GM23248 (cell line): ENCODE data around the gene MTHFSD. TPM values are rescaled to one million over a fixed set of nuclear protein-coding genes. Genes with fewer than 3 reads are reported as not detected.

Experiments used
- DNase-seq: peaks from one replicate; pipeline ENCODE4 v3.0.0-alpha.2; 2015
- H2AFZ ChIP-seq: fragments of 200-600 bp; sonication (generic); 2 replicates; pipeline ENCODE4 v1.6.1; 2016; ENCODE audit warnings: antibody characterized with exemption
- H3F3A ChIP-seq: fragments of 200-600 bp; sonication (generic); 2 replicates; pipeline ENCODE4 v1.6.1; 2016; ENCODE audit warnings: mild to moderate bottlenecking, antibody characterized with exemption, mixed run types; ENCODE audit not compliant: insufficient read depth
- H3K27ac ChIP-seq: fragments of 200-600 bp; sonication (generic); 2 replicates; pipeline ENCODE4 v1.5.1; 2016; ENCODE audit warnings: mild to moderate bottlenecking
- H3K27me3 ChIP-seq: fragments of 200-600 bp; sonication (generic); replicated peaks from 2 replicates; pipeline ENCODE4 v1.6.1; 2016; ENCODE audit warnings: mild to moderate bottlenecking; ENCODE audit not compliant: insufficient read depth
- H3K36me3 ChIP-seq: fragments of 200-600 bp; sonication (generic); 2 replicates; pipeline ENCODE4 v1.6.1; 2016; ENCODE audit warnings: low read depth, mild to moderate bottlenecking
- H3K4me1 ChIP-seq: fragments of 200-600 bp; sonication (generic); 2 replicates; pipeline ENCODE4 v1.6.1; 2016; ENCODE audit warnings: mild to moderate bottlenecking; ENCODE audit not compliant: insufficient read depth
- H3K4me2 ChIP-seq: fragments of 200-600 bp; sonication (generic); one replicate; pipeline ENCODE4 v1.6.1; 2016; ENCODE audit warnings: mild to moderate bottlenecking; ENCODE audit not compliant: unreplicated experiment
- H3K4me3 ChIP-seq: fragments of 200-600 bp; sonication (generic); 2 replicates; pipeline ENCODE4 v1.5.1; 2016; ENCODE audit warnings: mild to moderate bottlenecking
- H3K79me2 ChIP-seq: fragments of 200-600 bp; sonication (generic); 2 replicates; pipeline ENCODE4 v1.6.1; 2016; ENCODE audit warnings: mild to moderate bottlenecking; ENCODE audit not compliant: insufficient read depth
- H3K9ac ChIP-seq: fragments of 200-600 bp; sonication (generic); 2 replicates; pipeline ENCODE4 v1.6.1; 2016; ENCODE audit warnings: mild to moderate bottlenecking
- H3K9me2 ChIP-seq: fragments of 200-600 bp; sonication (generic); 2 replicates; pipeline ENCODE4 v1.6.1; 2016; ENCODE audit warnings: mixed run types, mild to moderate bottlenecking, moderate library complexity; ENCODE audit not compliant: insufficient read depth
- H3K9me3 ChIP-seq: fragments of 200-600 bp; sonication (generic); one replicate; pipeline ENCODE4 v1.6.1; 2017; ENCODE audit warnings: low read depth
- H4K20me1 ChIP-seq: fragments of 200-600 bp; sonication (generic); 2 replicates; pipeline ENCODE4 v1.6.0; 2016; ENCODE audit not compliant: insufficient read depth
- EZH2 ChIP-seq: fragments of 200-600 bp; sonication (generic); IDR thresholded peaks from 2 replicates; pipeline ENCODE4 v1.6.1; 2018; ENCODE audit warnings: antibody characterized with exemption, mild to moderate bottlenecking; ENCODE audit not compliant: insufficient read depth, poor library complexity, severe bottlenecking
- EZH2phosphoT487 ChIP-seq: fragments of 200-600 bp; sonication (generic); IDR thresholded peaks from 2 replicates; pipeline ENCODE4 v1.6.1; 2018; ENCODE audit warnings: antibody characterized with exemption, moderate library complexity, mild to moderate bottlenecking, low read depth; ENCODE audit not compliant: insufficient read depth
- WGBS, 2 experiments: methylation state at CpG; one replicate each; pipeline ENCODE4 v1.1.6; 2015 to 2017; ENCODE audit warnings: low lambda C conversion rate in 2 of 2, low coverage in 1 of 2; ENCODE audit errors: missing lambda C conversion rate in 2 of 2; 5-methylcytosine and 5-hydroxymethylcytosine counted together
- in situ Hi-C: fragments of 300-500 bp; cut with MboI; formaldehyde crosslinking; loops from 2 replicates; pipeline ENCODE4 v1.15.0; 2020
- polyA plus RNA-seq: library from polyadenylated mRNA; unstranded; fragments of >200 nt; fragmentation: Nextera tagmentation; extraction: Ambion mirVana; gene quantifications from 2 replicates; pipeline ENCODE4 v1.2.1, GENCODE V29; 2016
- total RNA-seq: library from RNA; depleted of rRNA; stranded (reverse); fragments of >200 nt; shearing (Covaris generic); gene quantifications from 2 replicates; pipeline ENCODE4 v1.2.3, GENCODE V29; 2014

MTHFSD gene
- total and polyA plus RNA-seq, 2 experiments from 2014 or later, result 12.9 to 14.0 TPM

GRCh38 chr16:86571530-86571915 lies 16.5 kb upstream of the MTHFSD start:
- Histone ChIP-seq H3K9me2 (no peaks in the 10 kb centered on the region), H3K4me3 (no peak overlapping the region), H3K9me3 (no peaks in the 10 kb centered on the region), H3K27ac (no peak overlapping the region), H3K4me1 (peaks cover 20% of the 10 kb centered on the region; the same call in 1 of the 2 replicates), H2AFZ (no peak overlapping the region), H3K36me3 (no peaks in the 10 kb centered on the region), H3K9ac (peak overlapping the region; percentile 88; the same call in 1 of the 2 replicates), H3K79me2 (peaks cover 69% of the 10 kb centered on the region), H3K4me2 (no peak overlapping the region), H3K27me3 (no peaks in the 10 kb centered on the region), H3F3A (peaks cover 17% of the 10 kb centered on the region), H4K20me1 (no peaks in the 10 kb centered on the region)
- 71 to 79% methylated on average over 10 of the region's 10 CpGs for WGBS, 2 experiments
- in situ Hi-C loops, result no loop called here
- no peak for DNase-seq
- TF ChIP-seq EZH2phosphoT487 (no peak), EZH2 (no peak)

- Histone ChIP-seq H4K20me1 (no peaks in the 10 kb centered on the region), H3K27me3 (peaks cover 1% of the 10 kb centered on the region; the same call in 1 of the 2 replicates), H3K36me3 (no peaks in the 10 kb centered on the region), H2AFZ (no peak overlapping the region), H3K9me3 (no peaks in the 10 kb centered on the region), H3K9ac (peak overlapping the region; percentile 88), H3K4me2 (peak overlapping the region; percentile 70), H3K4me1 (peaks cover 24% of the 10 kb centered on the region; the same call in 1 of the 2 replicates), H3K4me3 (peak overlapping the region; percentile 79), H3K27ac (no peak overlapping the region), H3K79me2 (peaks cover 69% of the 10 kb centered on the region), H3F3A (peaks cover 16% of the 10 kb centered on the region), H3K9me2 (no peaks in the 10 kb centered on the region)
- in situ Hi-C loops, result no loop called here
- no peak for DNase-seq
- TF ChIP-seq EZH2, result no peak
- no peak for TF ChIP-seq EZH2phosphoT487
- WGBS, 2 experiments, result 67 to 70% methylated on average over 28 of the region's 28 CpGs
Observed at GRCh38 chr16:86570558-86571529, 15.8 kb upstream of the MTHFSD start.

- in situ Hi-C loops, result loop anchor here (5.0 kb wide), 1 partner anchor 717 kb away; no protein-coding TSS in a partner anchor
- H3K79me2 ChIP-seq, result peaks cover 68% of the 10 kb centered on the region
- H4K20me1 ChIP-seq, result no peaks in the 10 kb centered on the region
- H3K9ac ChIP-seq, result peak overlapping the region; percentile 88
- no peak overlapping the region for H3K27ac ChIP-seq
- H3K27me3 ChIP-seq, result peaks cover 10% of the 10 kb centered on the region
- peaks cover 12% of the 10 kb centered on the region for H3F3A ChIP-seq
- WGBS, 2 experiments, result 48% methylated on average over 13 of the region's 13 CpGs
- peak overlapping the region; percentile 70 for H3K4me2 ChIP-seq
- TF ChIP-seq EZH2 (no peak), EZH2phosphoT487 (no peak)
- no peaks in the 10 kb centered on the region for H3K36me3 ChIP-seq
- no peak for DNase-seq
- no peak overlapping the region for H2AFZ ChIP-seq
- peak overlapping the region; percentile 79 for H3K4me3 ChIP-seq
- peaks cover 18% of the 10 kb centered on the region; the same call in 1 of the 2 replicates for H3K4me1 ChIP-seq
- no peaks in the 10 kb centered on the region for H3K9me3 ChIP-seq
- H3K9me2 ChIP-seq, result no peaks in the 10 kb centered on the region
Observed at GRCh38 chr16:86569701-86570447, 14.8 kb upstream of the MTHFSD start.
